GM12878 (cell line): ENCODE data around the gene RECQL5. TPM values are rescaled to one million over a fixed set of nuclear protein-coding genes. Genes with fewer than 3 reads are reported as not detected.
A peak's percentile ranks its signal among the peaks of the same experiment; 100 is the strongest.

ENCODE experiments used
- E2F4 ChIP-seq: IDR thresholded peaks from 2 replicates; pipeline ENCODE4 v1.6.1; 2012; ENCODE audit warnings: low read depth, low read length, improper control_type of control experiment
- EED ChIP-seq: sonication (generic); IDR thresholded peaks from 2 replicates; pipeline ENCODE4 v1.6.1; 2016; ENCODE audit warnings: antibody characterized with exemption, low read depth
- ELK1 ChIP-seq: IDR thresholded peaks from 2 replicates; pipeline ENCODE4 v1.6.1; 2012; ENCODE audit warnings: low read depth, low read length, improper control_type of control experiment
- ESRRA ChIP-seq: IDR thresholded peaks from 2 replicates; pipeline ENCODE4 v1.6.1; 2012; ENCODE audit warnings: mild to moderate bottlenecking, low read length, improper control_type of control experiment
- EZH2 ChIP-seq: IDR thresholded peaks from 2 replicates; pipeline ENCODE4 v1.6.1; 2012; ENCODE audit warnings: low read depth, mild to moderate bottlenecking, control low read depth, inconsistent platforms, low read length, borderline replicate concordance; ENCODE audit not compliant: control insufficient read depth
- FOXM1 ChIP-seq: IDR thresholded peaks from 2 replicates; pipeline ENCODE4 v1.6.1; 2012; ENCODE audit warnings: low read depth, mild to moderate bottlenecking, inconsistent platforms, low read length, moderate library complexity
- IKZF2 ChIP-seq, 2 experiments: fragments of 450-650 bp; IDR thresholded peaks; 2 replicates each; pipeline ENCODE4 v1.6.1; 2017; ENCODE audit warnings: mild to moderate bottlenecking in 2 of 2, moderate library complexity in 2 of 2
- IRF4 ChIP-seq: IDR thresholded peaks from 2 replicates; pipeline ENCODE4 v1.6.1; 2011; ENCODE audit warnings: low read depth, low read length
- MAX ChIP-seq: IDR thresholded peaks from 2 replicates; pipeline ENCODE4 v1.6.1; 2012; ENCODE audit warnings: low read depth, low read length, improper control_type of control experiment
- MTA2 ChIP-seq: fragments of 450-650 bp; IDR thresholded peaks from 2 replicates; pipeline ENCODE4 v1.6.1; 2016; ENCODE audit warnings: low read depth, mild to moderate bottlenecking, moderate library complexity
- NFYB ChIP-seq: IDR thresholded peaks from 2 replicates; pipeline ENCODE4 v1.6.1; 2011; ENCODE audit warnings: low read depth, mild to moderate bottlenecking, low read length, improper control_type of control experiment, moderate library complexity; ENCODE audit not compliant: insufficient read depth
- NR2F1 ChIP-seq: fragments of 450-650 bp; conservative IDR thresholded peaks from 2 replicates; pipeline ENCODE4 v1.6.1; 2017; ENCODE audit warnings: mild to moderate bottlenecking
- PKNOX1 ChIP-seq: fragments of 450-650 bp; IDR thresholded peaks from 2 replicates; pipeline ENCODE4 v1.6.1; 2016; ENCODE audit warnings: mild to moderate bottlenecking
- RELB ChIP-seq: fragments of 450-650 bp; IDR thresholded peaks from 2 replicates; pipeline ENCODE4 v1.6.1; 2017; ENCODE audit warnings: low read depth, mild to moderate bottlenecking, moderate library complexity
- SIN3A ChIP-seq: IDR thresholded peaks from 2 replicates; pipeline ENCODE4 v1.6.1; 2012; ENCODE audit warnings: low read depth, low read length, improper control_type of control experiment
- STAT3 ChIP-seq: IDR thresholded peaks from 2 replicates; pipeline ENCODE4 v1.6.1; 2011; ENCODE audit warnings: low read depth, low read length, improper control_type of control experiment
- USF2 ChIP-seq: IDR thresholded peaks from 2 replicates; pipeline ENCODE4 v1.6.1; 2011; ENCODE audit warnings: low read depth, low read length, improper control_type of control experiment, borderline replicate concordance
- YBX1 ChIP-seq: fragments of 450-650 bp; IDR thresholded peaks from 2 replicates; pipeline ENCODE4 v1.6.1; 2016; ENCODE audit warnings: antibody characterized with exemption
- YY1 ChIP-seq: IDR thresholded peaks from 2 replicates; pipeline ENCODE4 v1.6.1; 2011; ENCODE audit warnings: low read depth, mild to moderate bottlenecking, low read length
- polyA plus RNA-seq, 11 experiments: library from polyadenylated mRNA; depleted of rRNA in 4 of 11; unstranded in 6 of 11; stranded (reverse) in 5 of 11; fragments of >200 nt; fragmentation: Nextera tagmentation in 4 of 11; fragmentation: Illumina TruSeq in 1 of 11; extraction: Ambion mirVana in 4 of 11; extraction: Trizol in 1 of 11; gene quantifications; 1 replicate in 1 of 11; 2 replicates in 10 of 11; pipeline versions ENCODE4 v1.2.1 to v1.2.3, GENCODE V29; 2011 to 2016; ENCODE audit warnings: inconsistent platforms in 2 of 11, missing spikeins in 2 of 11, low read depth in 1 of 11
- total RNA-seq, 4 experiments: library from RNA; depleted of rRNA in 3 of 4; stranded (reverse); fragments of >200 nt in 3 of 4; fragmentation: Illumina TruSeq in 1 of 4; extraction: Trizol in 1 of 4; gene quantifications; 2 replicates each; pipeline versions ENCODE4 v1.2.1 to v1.2.3, GENCODE V29; 2013 to 2021

The RECQL5 gene
- total and polyA plus RNA-seq, 10 of the 15 experiments (the other 5 are each of a cell fraction or from before 2014, with no cell fraction given) = 3.6 to 30.6 (median 20.1) TPM

GRCh38 chr17:75664099-75664549 is 2.8 kb downstream of the RECQL5 start (continued):
- TF ChIP-seq RELB = peak; percentile 47; the same call in 1 of the 2 replicates
- TF ChIP-seq IKZF2 (IDR thresholded peaks at IDR 0.05) = peak; percentile 75 to 83; a peak in 3 of 4 replicates
- no peak for TF ChIP-seq STAT3
- peak; percentile 52; the same call in 1 of the 2 replicates for TF ChIP-seq MAX
- no peak for TF ChIP-seq ESRRA
- TF ChIP-seq NR2F1 = no peak
- no peak for TF ChIP-seq USF2
- TF ChIP-seq MTA2 = peak; percentile 72
- no peak for TF ChIP-seq YBX1
- TF ChIP-seq ELK1 = no peak
- no peak for TF ChIP-seq NFYB
- TF ChIP-seq PKNOX1 = peak; percentile 27; the same call in 1 of the 2 replicates
- TF ChIP-seq EED = peak; percentile 74
- TF ChIP-seq FOXM1 = peak; percentile 90
- no peak for TF ChIP-seq SIN3A
- TF ChIP-seq EZH2 = no peak
- no peak for TF ChIP-seq IRF4
- TF ChIP-seq YY1 = 0 out of 2 replicates have a peak, but pooled peaks have one; percentile 17
- no peak for TF ChIP-seq E2F4
